Effector memory CD8-positive, alpha-beta T cell (primary cell): ENCODE results near the gene MCCC2.
A peak's percentile ranks its signal among the peaks of the same experiment; 100 is the strongest.
"Not testable (repeated sequence)": the region's sequence is repeated elsewhere in the genome, so short reads cannot be mapped to it uniquely, and the experiment has no call there.

Experiments
- ATAC-seq: fragments of 150-1000 bp; cut with Tn5 transposase; replicated peaks from 2 replicates; pipeline ENCODE4 v1.10.0; 2021; ENCODE audit warnings: mild to moderate bottlenecking, moderate library complexity
- DNase-seq, 3 experiments: peaks; one replicate each; pipeline ENCODE4 v3.0.0; 2021
- H3K27ac Mint-ChIP-seq, 2 donors: one replicate each; pipeline ENCODE4 v1.8.0; 2022; ENCODE audit warnings: mild to moderate bottlenecking in 2 of 2, mixed read lengths in 2 of 2, moderate library complexity in 2 of 2
- H3K27me3 Mint-ChIP-seq, 2 donors: one replicate each; pipeline ENCODE4 v1.8.0; 2022; ENCODE audit warnings: mixed read lengths in 2 of 2
- H3K36me3 Mint-ChIP-seq: one replicate; pipeline ENCODE4 v1.8.0; 2022; ENCODE audit warnings: mild to moderate bottlenecking, moderate library complexity, mixed read lengths; ENCODE audit not compliant: insufficient read depth
- H3K4me1 Mint-ChIP-seq, 2 donors: one replicate each; pipeline ENCODE4 v1.8.0; 2022; ENCODE audit warnings: low read depth in 2 of 2, mixed read lengths in 2 of 2
- H3K4me3 Mint-ChIP-seq, 2 donors: one replicate each; pipeline ENCODE4 v1.8.0; 2022; ENCODE audit warnings: mild to moderate bottlenecking in 2 of 2, mixed read lengths in 2 of 2, moderate library complexity in 2 of 2
- H3K9me3 Mint-ChIP-seq, 2 donors: one replicate each; pipeline ENCODE4 v1.8.0; 2022; ENCODE audit warnings: mixed read lengths in 2 of 2

MCCC2 gene

GRCh38 chr5:71582945-71583584, 4.1 kb upstream of the MCCC2 start:
- DNase-seq (no peak), ATAC-seq (no peak)
- H3K27me3 Mint-ChIP-seq = no peaks in the 10 kb centered on the region
- peaks cover 23% of the 10 kb centered on the region for H3K36me3 Mint-ChIP-seq
- no peak overlapping the region for H3K27ac Mint-ChIP-seq
- peaks cover 14 to 17% of the 10 kb centered on the region in 2 donors for H3K4me1 Mint-ChIP-seq
- no peaks in the 10 kb centered on the region for H3K9me3 Mint-ChIP-seq
- H3K4me3 Mint-ChIP-seq = no peak overlapping the region

GRCh38 chr5:71586052-71586940, 844 bp upstream of the MCCC2 start:
- H3K27ac Mint-ChIP-seq = peak overlapping the region; percentile 97
- no peaks in the 10 kb centered on the region for H3K27me3 Mint-ChIP-seq
- no peak for DNase-seq
- H3K36me3 Mint-ChIP-seq = peaks cover 20% of the 10 kb centered on the region
- no peaks in the 10 kb centered on the region for H3K9me3 Mint-ChIP-seq
- ATAC-seq = no peak
- peak overlapping the region; percentile 89 to 90 for H3K4me3 Mint-ChIP-seq
- H3K4me1 Mint-ChIP-seq = peaks cover 30 to 45% of the 10 kb centered on the region in 2 donors

GRCh38 chr5:71587766-71588532, 809 bp downstream of the MCCC2 start:
- Mint-ChIP-seq H3K4me1 (peaks cover 30 to 49% of the 10 kb centered on the region in 2 donors), H3K27me3 (no peaks in the 10 kb centered on the region), H3K9me3 (no peaks in the 10 kb centered on the region), H3K27ac (peak overlapping the region; percentile 97), H3K36me3 (peaks cover 20% of the 10 kb centered on the region), H3K4me3 (peak overlapping the region; percentile 89 to 90)
- DNase-seq (no peak), ATAC-seq (peak; percentile 5)

- ATAC-seq (no peak), DNase-seq (no peak)
- Mint-ChIP-seq H3K36me3 (peaks cover 20% of the 10 kb centered on the region), H3K4me3 (peak overlapping the region; percentile 89 to 90), H3K27me3 (no peaks in the 10 kb centered on the region), H3K27ac (peak overlapping the region; percentile 97), H3K4me1 (peaks cover 30 to 49% of the 10 kb centered on the region in 2 donors), H3K9me3 (no peaks in the 10 kb centered on the region)
Measured at GRCh38 chr5:71588533-71588885, 1.4 kb downstream of the MCCC2 start.

- Mint-ChIP-seq H3K4me3 (no peak overlapping the region), H3K4me1 (peaks cover 30 to 49% of the 10 kb centered on the region in 2 donors), H3K27me3 (no peaks in the 10 kb centered on the region), H3K9me3 (no peaks in the 10 kb centered on the region), H3K36me3 (peaks cover 23% of the 10 kb centered on the region), H3K27ac (peak overlapping the region in 1 of 2 donors; percentile 97)
- DNase-seq = no peak
- ATAC-seq = no peak
Measured at GRCh38 chr5:71589903-71590302, 2.8 kb downstream of the MCCC2 start.

GRCh38 chr5:71591100-71591499, 4.0 kb downstream of the MCCC2 start:
- Mint-ChIP-seq H3K36me3 (peaks cover 26% of the 10 kb centered on the region), H3K4me1 (peaks cover 30 to 49% of the 10 kb centered on the region in 2 donors), H3K4me3 (no peak overlapping the region), H3K27me3 (no peaks in the 10 kb centered on the region), H3K9me3 (no peaks in the 10 kb centered on the region), H3K27ac (no peak overlapping the region)
- ATAC-seq (no peak), DNase-seq (no peak)

GRCh38 chr5:71596169-71596568, 9.0 kb downstream of the MCCC2 start:
- Mint-ChIP-seq H3K27ac (peak overlapping the region in 1 of 2 donors; percentile 68), H3K36me3 (peaks cover 48% of the 10 kb centered on the region)
- ATAC-seq = no peak

GRCh38 chr5:71597001-71597400, 9.9 kb downstream of the MCCC2 start:
- Mint-ChIP-seq H3K27ac (peak overlapping the region; percentile 68 to 82), H3K36me3 (peaks cover 56% of the 10 kb centered on the region), H3K9me3 (no peaks in the 10 kb centered on the region), H3K4me3 (no peak overlapping the region), H3K27me3 (no peaks in the 10 kb centered on the region), H3K4me1 (peaks cover 12 to 23% of the 10 kb centered on the region in 2 donors)
- ATAC-seq (no peak), DNase-seq (no peak)

More at GRCh38 chr5:71596169-71596568, 9.0 kb downstream of the MCCC2 start:
- DNase-seq = no peak
- H3K4me1 Mint-ChIP-seq = peaks cover 5 to 16% of the 10 kb centered on the region in 2 donors
- H3K27me3 Mint-ChIP-seq = no peaks in the 10 kb centered on the region
- H3K4me3 Mint-ChIP-seq = no peak overlapping the region
- no peaks in the 10 kb centered on the region for H3K9me3 Mint-ChIP-seq

- H3K27me3 Mint-ChIP-seq = no peaks in the 10 kb centered on the region
- no peak for ATAC-seq
- H3K27ac Mint-ChIP-seq = peak overlapping the region; percentile 83 to 94
- peaks cover 71% of the 10 kb centered on the region for H3K36me3 Mint-ChIP-seq
- peaks cover 12 to 24% of the 10 kb centered on the region in 2 donors for H3K4me1 Mint-ChIP-seq
- H3K9me3 Mint-ChIP-seq = no peaks in the 10 kb centered on the region
- H3K4me3 Mint-ChIP-seq = peak overlapping the region in 1 of 2 donors; percentile 45
- no peak for DNase-seq
Measured at GRCh38 chr5:71600783-71601182, 13.6 kb downstream of the MCCC2 start.

- H3K9me3 Mint-ChIP-seq = no peaks in the 10 kb centered on the region
- ATAC-seq (peak; percentile 95), DNase-seq (peak; percentile 56 to 64 (median 59))
- H3K4me3 Mint-ChIP-seq = peak overlapping the region; percentile 21 to 45
- H3K4me1 Mint-ChIP-seq = peaks cover 12 to 24% of the 10 kb centered on the region in 2 donors
- peak overlapping the region; percentile 83 to 94 for H3K27ac Mint-ChIP-seq
- H3K27me3 Mint-ChIP-seq = no peaks in the 10 kb centered on the region
- peaks cover 66% of the 10 kb centered on the region for H3K36me3 Mint-ChIP-seq
Measured at GRCh38 chr5:71601222-71602026, 14.3 kb downstream of the MCCC2 start.

- H3K36me3 Mint-ChIP-seq = peaks cover 36% of the 10 kb centered on the region
- not testable (repeated sequence) for H3K27ac Mint-ChIP-seq, H3K9me3 Mint-ChIP-seq, DNase-seq, H3K27me3 Mint-ChIP-seq, H3K4me3 Mint-ChIP-seq, H3K4me1 Mint-ChIP-seq, ATAC-seq
Measured at GRCh38 chr5:71609916-71610315, 22.8 kb downstream of the MCCC2 start.

GRCh38 chr5:71615809-71616208, 28.7 kb downstream of the MCCC2 start:
- Mint-ChIP-seq H3K27me3 (no peaks in the 10 kb centered on the region), H3K36me3 (peaks cover 36% of the 10 kb centered on the region), H3K4me3 (no peak overlapping the region), H3K4me1 (peaks cover 17 to 23% of the 10 kb centered on the region in 2 donors), H3K9me3 (no peaks in the 10 kb centered on the region), H3K27ac (peak overlapping the region in 1 of 2 donors; percentile 41)
- no peak for DNase-seq
- ATAC-seq = no peak
